Glomerular visceral epithelial cell (primary cell): ENCODE results near the gene TGDS.
"Not testable (repeated sequence)": the region's sequence is repeated elsewhere in the genome, so short reads cannot be mapped to it uniquely, and the experiment has no call there.

Source experiments
- DNase-seq: peaks from one replicate; pipeline ENCODE4 v3.0.0-alpha.2; 2016; ENCODE audit errors: extremely low spot score

TGDS gene

GRCh38 chr13:94550062-94550738, 45.8 kb downstream of the TGDS start:
- no peak for DNase-seq

GRCh38 chr13:94549232-94550061, 46.5 kb downstream of the TGDS start:
- peak; percentile 95 for DNase-seq

GRCh38 chr13:94548821-94549231, 47.1 kb downstream of the TGDS start:
- no peak for DNase-seq

GRCh38 chr13:94548382-94548781, 47.6 kb downstream of the TGDS start:
- DNase-seq, result peak; percentile 9

- no peak for DNase-seq
Observed at GRCh38 chr13:94546061-94546839, 49.7 kb downstream of the TGDS start.

- no peak for DNase-seq
Observed at GRCh38 chr13:94544922-94545321, 51.0 kb downstream of the TGDS start.

GRCh38 chr13:94542917-94543316, 53.0 kb downstream of the TGDS start:
- DNase-seq, result no peak

- DNase-seq, result no peak
Observed at GRCh38 chr13:94537740-94538630, 58.0 kb downstream of the TGDS start.

- no peak for DNase-seq
Observed at GRCh38 chr13:94535775-94536174, 60.2 kb downstream of the TGDS start.

GRCh38 chr13:94535231-94535630, 60.7 kb downstream of the TGDS start:
- no peak for DNase-seq

GRCh38 chr13:94534166-94534565, 61.8 kb downstream of the TGDS start:
- DNase-seq, result no peak

GRCh38 chr13:94532278-94532677, 63.7 kb downstream of the TGDS start:
- DNase-seq, result not testable (repeated sequence)

GRCh38 chr13:94526956-94527355, 69.0 kb downstream of the TGDS start:
- DNase-seq, result not testable (repeated sequence)

- no peak for DNase-seq
Observed at GRCh38 chr13:94525781-94526180, 70.2 kb downstream of the TGDS start.

- no peak for DNase-seq
Observed at GRCh38 chr13:94524407-94524806, 71.5 kb downstream of the TGDS start.
